Lower lobe of right lung (tissue), 2 donors: ENCODE data around the gene PDE6G. TPM values are rescaled to one million over a fixed set of nuclear protein-coding genes. Genes with fewer than 3 reads are reported as not detected.

Experiments
- ATAC-seq, 2 donors: fragments of 200-7000 bp; cut with Tn5 transposase; one replicate each; pipeline ENCODE4 v1.9.1; 2020 to 2022; ENCODE audit warnings: mild to moderate bottlenecking in 2 of 2, moderate library complexity in 2 of 2
- DNase-seq: peaks from one replicate; pipeline ENCODE4 v3.0.0-alpha.2; 2020
- H3K27ac ChIP-seq: fragments of 200-600 bp; one replicate; pipeline ENCODE4 v1.8.0; 2022
- H3K27me3 ChIP-seq: fragments of 200-600 bp; one replicate; pipeline ENCODE4 v1.8.0; 2022; ENCODE audit warnings: low read depth
- H3K36me3 ChIP-seq: fragments of 200-600 bp; one replicate; pipeline ENCODE4 v1.8.0; 2022; ENCODE audit warnings: mild to moderate bottlenecking
- H3K4me1 ChIP-seq: fragments of 200-600 bp; one replicate; pipeline ENCODE4 v1.8.0; 2022
- H3K4me3 ChIP-seq: fragments of 200-600 bp; one replicate; pipeline ENCODE4 v1.8.0; 2022; ENCODE audit warnings: mild to moderate bottlenecking
- H3K9me3 ChIP-seq: fragments of 200-600 bp; one replicate; pipeline ENCODE4 v1.8.0; 2022
- CTCF ChIP-seq: fragments of 200-600 bp; IDR thresholded peaks from one replicate; pipeline ENCODE4 v1.8.0; 2022; ENCODE audit warnings: antibody characterized with exemption, mild to moderate bottlenecking
- intact Hi-C: fragments of 100-400 bp; cut with DNase I; formaldehyde crosslinking; loops from one replicate; pipeline ENCODE4 v1.11.0; 2022
- total RNA-seq: library from RNA; stranded (reverse); fragmentation: NEBNext Ultra II Directional; extraction: Animal tissue kit (Norgen Biotek cat#: 25700); gene quantifications from one replicate; pipeline ENCODE4 v1.2.1, GENCODE V29; 2021
- donor health status: DM: no; HTN: yes; CAD: no; lungs with severe emphysema.

Gene PDE6G
- total RNA-seq, 1 donor from 2014 or later: 2.0 TPM

GRCh38 chr17:81644976-81645952 is 11.1 kb downstream of the PDE6G start:
- Histone ChIP-seq H3K27ac (no peak overlapping the region), H3K9me3 (no peaks in the 10 kb centered on the region), H3K4me1 (no peaks in the 10 kb centered on the region), H3K27me3 (peaks cover 31% of the 10 kb centered on the region), H3K4me3 (no peak overlapping the region), H3K36me3 (no peaks in the 10 kb centered on the region)
- intact Hi-C loops: no loop called here
- peak in 1 of 2 donors; percentile 14 for ATAC-seq
- no peak for TF ChIP-seq CTCF
- no peak for DNase-seq

DNA sequence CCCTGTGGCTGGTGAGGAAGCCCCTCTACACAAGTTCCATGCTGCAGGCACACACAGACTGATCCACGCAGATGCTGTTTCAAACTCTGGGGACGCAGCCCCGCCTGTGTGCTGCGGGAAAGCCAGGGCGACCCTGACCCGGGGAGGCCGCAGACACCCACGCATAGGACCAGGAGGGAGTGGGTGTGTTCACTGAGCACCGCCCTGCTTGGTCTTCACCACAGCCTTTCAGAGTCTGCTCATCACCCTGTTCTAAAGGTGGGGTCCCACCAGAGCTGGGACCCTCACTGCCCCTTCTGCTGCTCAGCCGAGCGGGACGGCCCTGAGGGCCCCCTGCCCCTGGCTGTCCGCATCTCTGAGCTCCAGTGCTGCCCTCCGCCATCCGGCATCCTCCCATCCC is 11.8 kb downstream of the PDE6G start:
- TF ChIP-seq CTCF: no peak

DNA sequence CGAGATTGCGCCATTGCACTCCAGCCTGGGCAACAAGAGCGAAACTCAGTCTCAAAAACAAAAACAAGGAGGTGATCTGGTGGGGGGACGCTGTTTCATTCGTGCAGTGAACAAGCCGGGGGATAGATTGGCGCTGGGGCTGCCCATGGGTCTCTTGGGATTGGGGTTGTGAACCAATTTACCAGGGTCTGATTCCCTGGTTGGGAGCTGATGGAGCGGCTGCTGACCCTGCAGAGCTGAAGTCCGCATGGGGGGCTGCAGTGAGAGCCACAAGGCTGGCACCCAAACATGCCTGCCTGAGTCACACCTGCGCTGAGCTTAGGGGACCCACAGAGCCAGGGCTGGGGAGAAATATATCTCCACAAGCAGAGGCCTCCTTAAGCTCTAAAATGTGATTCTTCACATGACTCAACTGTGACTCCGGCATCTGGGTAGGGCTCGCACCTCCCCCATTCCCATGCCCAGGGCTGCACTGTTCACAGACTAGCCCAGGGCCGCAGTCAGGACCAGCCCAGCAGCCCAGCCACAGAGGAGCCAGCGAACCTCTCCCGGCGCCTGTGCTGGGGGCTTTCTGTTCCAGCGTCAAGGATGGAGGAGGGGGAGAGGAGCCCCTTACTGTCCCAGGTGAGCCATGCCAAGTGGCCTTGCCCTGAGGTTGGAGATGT is 14.4 kb downstream of the PDE6G start:
- intact Hi-C loops: no loop called here
- H3K4me1 ChIP-seq: peaks cover 5% of the 10 kb centered on the region
- no peak overlapping the region for H3K27ac ChIP-seq
- peak in 1 of 2 donors; percentile 5 for ATAC-seq
- no peak for TF ChIP-seq CTCF
- DNase-seq: no peak
- no peaks in the 10 kb centered on the region for H3K9me3 ChIP-seq
- H3K27me3 ChIP-seq: peaks cover under 1% of the 10 kb centered on the region
- no peak overlapping the region for H3K4me3 ChIP-seq
- H3K36me3 ChIP-seq: no peaks in the 10 kb centered on the region

More for the DNA sequence above, 11.8 kb downstream of the PDE6G start:
- H3K27me3 ChIP-seq: peaks cover 24% of the 10 kb centered on the region
- H3K36me3 ChIP-seq: no peaks in the 10 kb centered on the region
- intact Hi-C loops: no loop called here
- no peak overlapping the region for H3K4me3 ChIP-seq
- H3K9me3 ChIP-seq: no peaks in the 10 kb centered on the region
- no peak overlapping the region for H3K27ac ChIP-seq
- ATAC-seq (peak in 1 of 2 donors; percentile 5), DNase-seq (no peak)
- H3K4me1 ChIP-seq: no peaks in the 10 kb centered on the region

DNA sequence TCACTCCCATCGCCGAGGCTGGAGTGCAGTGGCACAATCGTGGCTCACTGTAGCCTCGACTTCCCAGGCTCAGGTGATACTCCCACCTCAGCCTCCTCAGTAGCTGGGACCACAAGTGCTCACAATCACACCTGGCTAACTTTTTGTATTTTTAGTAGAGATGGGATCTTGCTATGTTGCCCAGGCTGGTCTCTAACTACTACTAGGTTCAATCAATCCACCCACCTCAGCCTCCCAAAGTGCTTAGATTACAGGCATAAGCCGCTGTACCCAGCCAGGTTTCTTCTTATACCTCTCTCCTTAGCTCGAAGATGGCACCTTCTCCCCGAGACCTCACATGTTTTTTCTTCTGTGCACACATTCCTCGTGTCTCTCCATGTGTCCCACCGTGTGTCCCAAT is 16.3 kb downstream of the PDE6G start:
- intact Hi-C loops: no loop called here
- Histone ChIP-seq H3K36me3 (no peaks in the 10 kb centered on the region), H3K4me3 (no peak overlapping the region), H3K9me3 (no peaks in the 10 kb centered on the region), H3K27me3 (no peaks in the 10 kb centered on the region), H3K4me1 (peaks cover 17% of the 10 kb centered on the region), H3K27ac (no peak overlapping the region)
- ATAC-seq (no peak), DNase-seq (no peak)
- no peak for TF ChIP-seq CTCF

GRCh38 chr17:81638683-81639082 is 17.7 kb downstream of the PDE6G start:
- no peak overlapping the region for H3K4me3 ChIP-seq
- no peak for TF ChIP-seq CTCF
- peaks cover 30% of the 10 kb centered on the region for H3K4me1 ChIP-seq
- H3K27me3 ChIP-seq: no peaks in the 10 kb centered on the region
- DNase-seq (no peak), ATAC-seq (no peak)
- intact Hi-C loops: no loop called here
- H3K27ac ChIP-seq: no peak overlapping the region
- H3K9me3 ChIP-seq: no peaks in the 10 kb centered on the region
- H3K36me3 ChIP-seq: no peaks in the 10 kb centered on the region
